ENCODE data around the gene TMPRSS9.
"Not testable (repeated sequence)": the region's sequence is repeated elsewhere in the genome, so short reads cannot be mapped to it uniquely, and the experiment has no call there.

The TMPRSS9 gene

GRCh38 chr19:2342656-2343288, 17.3 kb upstream of the TMPRSS9 start:
- no peak for DNase-seq

GRCh38 chr19:2343289-2343982, 16.6 kb upstream of the TMPRSS9 start:
- DNase-seq, result no peak

DNA sequence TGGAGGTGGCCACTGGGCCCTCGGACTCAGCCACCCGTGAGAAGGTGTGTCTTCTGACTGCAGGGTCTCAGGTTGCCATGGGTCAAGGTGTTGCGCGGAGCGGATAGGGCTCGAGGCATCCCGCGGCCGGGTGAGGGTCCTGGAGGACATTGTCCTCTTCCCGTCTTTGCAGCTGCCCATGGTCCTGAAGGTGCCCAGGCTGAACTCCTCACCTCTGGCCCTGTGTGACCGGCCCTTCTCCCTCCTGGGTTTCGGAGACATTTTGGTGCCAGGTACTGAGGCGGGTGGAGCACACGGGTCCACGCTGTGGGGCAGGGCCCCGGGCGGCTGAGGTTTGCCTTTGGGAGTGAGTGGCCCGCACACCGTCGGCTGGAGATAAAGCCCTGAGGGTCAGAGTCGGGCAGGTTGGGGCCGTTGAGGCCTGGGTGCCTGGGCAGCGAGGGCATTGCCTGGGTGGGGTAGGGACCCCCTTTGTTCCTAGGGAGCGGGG, 15.6 kb upstream of the TMPRSS9 start:
- DNase-seq, result no peak

- DNase-seq, result no peak
Observed at GRCh38 chr19:2345076-2345475, 15.0 kb upstream of the TMPRSS9 start.

- no peak for DNase-seq
Observed at GRCh38 chr19:2345794-2346663, 14.0 kb upstream of the TMPRSS9 start.

GRCh38 chr19:2349818-2350217, 10.2 kb upstream of the TMPRSS9 start:
- not testable (repeated sequence) for DNase-seq

DNA sequence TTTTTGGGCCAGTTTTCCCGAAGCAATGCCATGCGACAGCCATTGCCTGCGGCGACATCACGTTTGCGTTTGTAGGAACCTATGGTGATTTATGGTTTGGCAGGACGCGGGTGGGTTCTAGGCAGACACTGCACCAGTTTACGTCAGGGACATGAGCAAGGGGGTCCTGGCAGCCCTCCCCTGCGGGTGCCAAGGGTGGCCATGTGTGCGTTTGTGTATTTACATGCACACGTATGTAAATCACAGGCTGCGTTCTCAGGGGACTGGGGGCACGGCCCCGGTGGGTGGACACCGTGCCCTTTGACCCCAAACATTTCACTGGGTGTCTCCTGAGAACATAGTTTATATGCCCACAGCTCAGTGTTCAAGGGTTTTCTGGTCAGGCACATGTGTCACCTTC, 9.4 kb upstream of the TMPRSS9 start:
- DNase-seq, result no peak

DNA sequence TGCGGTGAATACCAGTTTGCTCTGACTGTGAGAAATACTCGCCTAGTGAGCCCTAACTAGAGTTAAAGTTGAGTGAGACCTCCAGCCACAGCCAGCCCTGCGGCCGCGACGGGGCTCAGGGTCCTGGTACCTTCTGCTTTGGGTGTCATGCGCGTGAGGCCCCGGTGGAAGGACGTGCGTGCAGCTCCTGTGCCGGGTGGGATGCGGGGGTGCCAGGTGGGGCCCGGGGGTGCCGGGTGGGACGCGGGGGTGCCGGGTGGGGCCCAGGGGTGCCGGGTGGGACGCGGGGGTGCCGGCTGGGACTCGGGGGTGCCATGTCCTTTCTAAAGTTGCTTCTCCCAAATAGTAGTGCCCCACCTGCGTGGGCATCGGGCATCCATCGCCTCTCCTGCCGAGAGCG, 8.5 kb upstream of the TMPRSS9 start:
- DNase-seq, result no peak

DNA sequence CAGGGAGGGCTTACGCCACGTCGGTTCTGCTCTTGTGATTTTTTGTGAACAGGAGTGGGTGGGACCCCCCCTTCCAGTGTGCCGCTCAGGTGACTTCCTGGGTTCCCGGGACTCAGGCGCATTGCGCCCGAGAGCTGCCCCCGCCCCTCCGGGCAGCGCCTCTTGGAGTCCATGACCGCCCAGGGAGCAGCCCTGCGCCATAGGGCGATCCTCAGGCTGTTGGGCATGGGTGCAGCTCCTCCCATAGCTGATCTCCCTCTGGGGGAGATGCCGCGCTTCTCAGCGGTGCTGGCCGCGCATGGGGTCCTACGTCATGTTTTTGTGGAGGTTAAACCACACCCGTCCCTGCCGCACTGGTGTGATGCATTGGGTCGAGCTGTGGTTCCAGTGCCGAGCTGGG, 7.9 kb upstream of the TMPRSS9 start:
- DNase-seq, result no peak

DNA sequence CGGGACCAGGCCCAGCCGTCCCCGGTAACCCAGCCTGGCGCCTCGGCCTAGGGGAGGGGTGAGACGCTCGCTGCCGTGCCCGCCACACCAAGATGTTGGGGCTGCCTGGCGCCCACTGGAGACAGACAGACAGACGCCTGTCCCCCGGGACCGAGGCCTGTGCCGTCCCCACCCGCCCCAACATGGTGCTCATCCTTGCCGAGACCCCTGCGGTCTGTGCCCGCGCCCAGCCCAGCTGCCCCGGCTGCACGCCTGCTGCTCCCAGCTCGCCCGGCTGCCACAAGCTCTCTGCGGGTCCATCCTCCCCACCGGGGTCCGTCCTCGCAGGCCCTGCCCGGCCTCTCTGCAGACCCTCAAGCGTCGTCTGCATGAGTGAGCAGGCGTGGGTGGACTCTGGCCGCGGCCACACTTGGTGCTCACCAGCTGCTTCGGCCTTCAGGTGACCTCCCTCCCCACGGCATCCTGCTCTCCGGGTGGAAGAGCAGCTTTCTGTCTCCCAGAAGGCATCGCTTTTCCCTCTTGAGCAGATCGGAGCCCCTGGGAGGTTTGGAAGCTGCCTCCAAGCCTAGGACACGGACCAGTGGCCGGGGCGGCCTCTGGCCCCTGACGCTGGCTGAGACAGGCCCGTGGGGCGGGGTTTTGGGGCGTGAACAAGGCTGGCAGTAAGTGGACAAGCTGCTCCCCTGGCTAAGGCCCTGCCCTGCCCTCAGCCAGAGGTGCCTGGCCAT, 6.7 kb upstream of the TMPRSS9 start:
- DNase-seq, result no peak

- no peak for DNase-seq
Observed at GRCh38 chr19:2353887-2354592, 6.0 kb upstream of the TMPRSS9 start.

GRCh38 chr19:2354670-2355069, 5.4 kb upstream of the TMPRSS9 start:
- DNase-seq, result no peak

DNA sequence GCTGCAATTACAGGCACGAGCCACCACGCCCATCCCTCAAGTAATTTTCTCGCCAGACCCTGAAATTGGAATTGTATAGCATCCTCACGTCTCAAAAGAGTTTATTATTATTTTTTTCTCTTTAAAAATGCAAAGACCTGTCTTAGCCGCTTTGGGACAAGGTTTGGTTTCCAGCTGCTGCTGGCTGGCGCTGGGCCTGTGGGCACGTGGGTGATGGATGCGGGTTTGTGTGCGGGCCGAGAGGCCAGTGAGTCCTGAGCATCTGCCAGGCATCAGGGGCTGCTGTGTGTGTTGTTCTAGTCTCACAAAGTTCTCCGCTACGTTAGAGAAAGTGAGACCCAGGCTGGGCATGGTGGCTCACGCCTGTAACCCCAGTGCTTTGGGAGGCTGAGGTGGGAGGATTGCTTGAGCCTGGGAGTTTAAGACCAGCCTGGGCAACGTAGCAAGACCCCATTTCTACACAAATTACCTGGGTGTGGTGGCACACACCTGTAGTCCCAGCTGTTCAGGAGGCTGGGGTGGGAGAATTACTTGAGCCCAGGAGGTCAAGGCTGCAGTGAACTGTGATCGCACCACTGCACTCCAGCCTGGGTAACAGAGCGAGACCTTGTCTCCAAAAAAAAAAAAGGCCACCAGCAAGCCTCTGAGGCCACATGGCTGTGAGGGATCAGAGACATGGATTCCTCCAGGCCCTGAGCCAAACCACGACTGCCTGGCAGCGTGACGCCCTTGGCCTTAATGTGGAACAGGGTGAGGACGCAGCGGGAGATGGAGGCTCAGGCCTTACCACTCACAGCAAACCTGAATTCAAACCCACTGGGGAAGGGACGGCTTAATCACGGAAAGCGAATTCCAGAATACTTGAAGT, 4.7 kb upstream of the TMPRSS9 start:
- no peak for DNase-seq

DNA sequence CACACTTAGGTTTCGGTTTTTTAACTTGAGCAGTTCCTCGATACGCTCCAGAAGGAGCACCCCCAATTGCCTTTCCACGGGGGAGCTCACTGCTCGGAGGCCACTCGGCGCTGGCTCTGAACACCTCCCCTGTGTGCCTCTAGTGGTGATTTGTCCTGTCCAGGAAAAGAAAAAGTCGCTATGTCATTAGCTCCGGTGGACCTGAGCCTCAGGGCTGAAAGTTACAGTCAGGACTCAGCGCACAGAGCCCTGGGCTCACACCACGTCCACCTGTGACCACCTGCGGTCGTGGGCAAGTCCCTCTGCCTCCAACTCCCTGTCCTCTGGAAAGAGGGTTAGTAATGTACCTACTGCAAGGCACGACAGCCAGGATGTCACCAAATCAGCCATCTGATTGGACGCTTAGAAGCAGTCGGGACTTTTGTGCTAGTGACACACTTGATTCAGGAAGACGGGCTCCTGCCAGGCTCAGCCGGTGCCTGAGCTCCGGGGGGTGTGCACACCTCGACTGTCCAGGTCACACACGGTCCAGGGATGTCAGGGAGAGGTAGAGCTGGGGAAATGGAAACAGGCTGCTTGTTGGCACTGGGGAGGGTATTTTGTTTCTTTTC, 3.9 kb upstream of the TMPRSS9 start:
- no peak for DNase-seq

- DNase-seq, result no peak
Observed at GRCh38 chr19:2357279-2358206, 2.5 kb upstream of the TMPRSS9 start.

GRCh38 chr19:2358548-2359173, 1.4 kb upstream of the TMPRSS9 start:
- no peak for DNase-seq

GRCh38 chr19:2360833-2361232, 768 bp downstream of the TMPRSS9 start:
- DNase-seq, result no peak

- DNase-seq, result no peak
Observed at GRCh38 chr19:2361246-2362045, 1.4 kb downstream of the TMPRSS9 start.
